SU-DHL-6 (cell line): ENCODE results near the gene ARL5A.

Experiments used
- H2AFZ ChIP-seq: fragments of 200-600 bp; sonication (generic); 2 replicates; pipeline ENCODE4 v1.6.1; 2014; ENCODE audit warnings: low read depth, mild to moderate bottlenecking, moderate library complexity, mixed read lengths, antibody characterized with exemption, low read length; ENCODE audit not compliant: severe bottlenecking
- H3F3A ChIP-seq: fragments of 200-600 bp; shearing (Covaris generic); 2 replicates; pipeline ENCODE4 v1.6.0; 2016; ENCODE audit warnings: antibody characterized with exemption, mild to moderate bottlenecking; ENCODE audit not compliant: insufficient read depth
- H3K27ac ChIP-seq: fragments of 200-600 bp; sonication (generic); 2 replicates; pipeline ENCODE4 v1.5.1; 2016; ENCODE audit warnings: low read depth, mild to moderate bottlenecking, low read length, moderate library complexity, mixed read lengths
- H3K27me3 ChIP-seq: fragments of 200-600 bp; sonication (generic), shearing (Covaris generic); 2 replicates; pipeline ENCODE4 v1.6.0; 2014; ENCODE audit warnings: mild to moderate bottlenecking, low read length
- H3K36me3 ChIP-seq: fragments of 200-600 bp; sonication (generic); 2 replicates; pipeline ENCODE4 v1.6.1; 2014; ENCODE audit warnings: mild to moderate bottlenecking, low read length, mixed read lengths
- H3K4me2 ChIP-seq: fragments of 300-600, 200-600 bp; shearing (Covaris generic), sonication (generic); 2 replicates; pipeline ENCODE4 v1.6.0; 2014; ENCODE audit warnings: low read length, low read depth, mild to moderate bottlenecking; ENCODE audit not compliant: poor library complexity, severe bottlenecking
- H3K4me3 ChIP-seq: fragments of 200-600 bp; sonication (generic); 2 replicates; pipeline ENCODE4 v1.5.1; 2014; ENCODE audit warnings: antibody characterized with exemption, low read length, mild to moderate bottlenecking, mixed read lengths; ENCODE audit not compliant: insufficient read depth, poor library complexity, severe bottlenecking
- H3K79me2 ChIP-seq: fragments of 200-600 bp; sonication (generic); 2 replicates; pipeline ENCODE4 v1.6.1; 2014; ENCODE audit warnings: mild to moderate bottlenecking, low read length, moderate library complexity; ENCODE audit not compliant: insufficient read depth
- H3K9ac ChIP-seq: fragments of 200-600 bp; sonication (generic); 2 replicates; pipeline ENCODE4 v1.7.0; 2014; ENCODE audit warnings: mild to moderate bottlenecking, low read length
- H3K9me2 ChIP-seq: fragments of 200-600 bp; sonication (generic); replicated peaks from 2 replicates; pipeline ENCODE4 v1.6.1; 2014; ENCODE audit warnings: low read length; ENCODE audit not compliant: insufficient read depth
- H3K9me3 ChIP-seq: fragments of 200-600 bp; sonication (generic); 2 replicates; pipeline ENCODE4 v1.6.1; 2014; ENCODE audit warnings: low read length, mixed read lengths; ENCODE audit not compliant: insufficient read depth
- H4K20me1 ChIP-seq: fragments of 200-600 bp; sonication (generic); 2 replicates; pipeline ENCODE4 v1.6.1; 2014; ENCODE audit warnings: low read depth, mild to moderate bottlenecking, antibody characterized with exemption, low read length, moderate library complexity, mixed read lengths
- EZH2phosphoT487 ChIP-seq: fragments of 200-600 bp; sonication (generic), shearing (Covaris generic); conservative IDR thresholded peaks from 2 replicates; pipeline ENCODE4 v1.6.1; 2018; ENCODE audit warnings: mild to moderate bottlenecking, antibody characterized with exemption, low read length, moderate library complexity, mixed read lengths
- TF ChIP-seq, protein P1 (sequence below): fragments of 200-600 bp; sonication (generic); IDR thresholded peaks from one replicate; pipeline ENCODE4 v1.5.1; 2017; ENCODE audit warnings: antibody characterized with exemption, mild to moderate bottlenecking, low read length, moderate library complexity; ENCODE audit not compliant: insufficient read depth, poor library complexity, severe bottlenecking

Gene ARL5A

DNA sequence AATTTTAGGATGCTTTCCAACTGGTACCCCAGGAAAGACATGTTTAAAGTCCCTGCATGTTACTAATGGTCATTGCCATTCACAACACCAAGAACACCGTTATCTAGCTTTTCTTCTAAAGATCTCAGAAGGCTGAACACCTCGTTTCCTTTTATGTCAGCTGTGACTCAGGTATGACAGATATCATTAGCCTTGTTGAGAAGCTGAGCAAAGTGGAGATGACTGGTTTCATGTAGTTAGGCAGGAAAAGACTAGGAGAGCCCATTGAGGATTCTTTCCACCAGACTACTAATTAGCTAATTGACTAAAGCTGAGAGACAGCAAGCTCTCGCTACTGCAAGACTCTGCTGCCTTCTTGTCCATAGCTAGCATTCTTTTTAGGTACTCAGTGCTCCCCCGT, 32.0 kb upstream of the ARL5A start:
- no peak overlapping the region for H3K9ac ChIP-seq
- H3K9me3 ChIP-seq = no peaks in the 10 kb centered on the region

DNA sequence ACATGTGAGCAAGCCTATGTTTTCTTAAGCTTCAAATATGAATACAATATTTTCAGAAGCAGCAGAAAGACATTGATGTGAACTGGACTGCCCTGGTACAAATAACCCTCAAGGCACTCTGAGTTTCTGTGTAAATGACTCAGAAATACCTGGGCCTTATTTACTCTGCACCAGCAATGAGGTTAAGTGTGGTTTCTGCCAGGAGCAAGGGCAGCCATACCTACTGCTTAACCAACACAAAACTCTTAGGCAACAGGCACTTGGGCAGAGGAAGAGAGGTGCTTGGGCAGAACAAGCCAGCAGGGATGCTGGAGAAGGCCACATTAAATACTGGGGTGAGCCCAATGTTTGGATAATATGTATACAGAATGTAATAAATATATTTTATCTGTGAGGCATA, 29.4 kb upstream of the ARL5A start:
- H3K4me2 ChIP-seq = no peak overlapping the region
- no peaks in the 10 kb centered on the region for H3K27me3 ChIP-seq
- TF ChIP-seq EZH2phosphoT487 = no peak
- TF ChIP-seq, protein P1, sequence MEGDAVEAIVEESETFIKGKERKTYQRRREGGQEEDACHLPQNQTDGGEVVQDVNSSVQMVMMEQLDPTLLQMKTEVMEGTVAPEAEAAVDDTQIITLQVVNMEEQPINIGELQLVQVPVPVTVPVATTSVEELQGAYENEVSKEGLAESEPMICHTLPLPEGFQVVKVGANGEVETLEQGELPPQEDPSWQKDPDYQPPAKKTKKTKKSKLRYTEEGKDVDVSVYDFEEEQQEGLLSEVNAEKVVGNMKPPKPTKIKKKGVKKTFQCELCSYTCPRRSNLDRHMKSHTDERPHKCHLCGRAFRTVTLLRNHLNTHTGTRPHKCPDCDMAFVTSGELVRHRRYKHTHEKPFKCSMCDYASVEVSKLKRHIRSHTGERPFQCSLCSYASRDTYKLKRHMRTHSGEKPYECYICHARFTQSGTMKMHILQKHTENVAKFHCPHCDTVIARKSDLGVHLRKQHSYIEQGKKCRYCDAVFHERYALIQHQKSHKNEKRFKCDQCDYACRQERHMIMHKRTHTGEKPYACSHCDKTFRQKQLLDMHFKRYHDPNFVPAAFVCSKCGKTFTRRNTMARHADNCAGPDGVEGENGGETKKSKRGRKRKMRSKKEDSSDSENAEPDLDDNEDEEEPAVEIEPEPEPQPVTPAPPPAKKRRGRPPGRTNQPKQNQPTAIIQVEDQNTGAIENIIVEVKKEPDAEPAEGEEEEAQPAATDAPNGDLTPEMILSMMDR = no peak

More for the DNA sequence above, 32.0 kb upstream of the ARL5A start:
- no peak overlapping the region for H3K4me3 ChIP-seq
- no peak overlapping the region for H2AFZ ChIP-seq
- no peaks in the 10 kb centered on the region for H3K9me2 ChIP-seq
- no peaks in the 10 kb centered on the region for H3K36me3 ChIP-seq
- no peak for TF ChIP-seq EZH2phosphoT487
- TF ChIP-seq, protein P1 = no peak
- H3K27me3 ChIP-seq = no peaks in the 10 kb centered on the region
- H3K4me2 ChIP-seq = no peak overlapping the region
- no peaks in the 10 kb centered on the region for H3F3A ChIP-seq
- H4K20me1 ChIP-seq = no peaks in the 10 kb centered on the region
- H3K79me2 ChIP-seq = no peaks in the 10 kb centered on the region
- H3K27ac ChIP-seq = no peak overlapping the region

DNA sequence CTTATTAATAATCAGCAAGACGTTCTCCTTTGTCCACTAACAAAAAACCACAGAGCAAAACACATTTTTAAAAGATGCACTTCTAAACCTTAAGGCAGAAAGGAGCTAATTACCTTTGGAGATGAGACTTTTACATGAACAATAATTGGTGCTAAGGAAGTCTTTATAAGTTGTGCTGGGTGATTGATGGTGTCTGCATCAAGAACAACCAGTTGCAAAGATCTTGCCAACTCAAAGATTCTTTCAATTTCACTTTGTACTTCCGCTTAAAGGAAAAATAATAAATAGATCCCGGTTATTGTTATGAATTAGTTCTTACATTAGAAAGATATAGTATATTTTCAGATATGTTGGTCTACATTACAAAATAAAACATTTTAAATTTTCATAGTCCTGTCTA, 26.9 kb upstream of the ARL5A start:
- Histone ChIP-seq H3F3A (no peaks in the 10 kb centered on the region), H2AFZ (peak overlapping the region; percentile 46), H3K9me2 (no peaks in the 10 kb centered on the region), H3K9me3 (no peaks in the 10 kb centered on the region), H3K9ac (no peak overlapping the region), H3K4me2 (peak overlapping the region; percentile 52), H3K27ac (no peak overlapping the region), H4K20me1 (no peaks in the 10 kb centered on the region), H3K79me2 (no peaks in the 10 kb centered on the region), H3K36me3 (no peaks in the 10 kb centered on the region), H3K27me3 (no peaks in the 10 kb centered on the region), H3K4me3 (peak overlapping the region; percentile 1)
- TF ChIP-seq, protein P1 = no peak
- TF ChIP-seq EZH2phosphoT487 = no peak

More for the DNA sequence above, 29.4 kb upstream of the ARL5A start:
- Histone ChIP-seq H3K4me3 (no peak overlapping the region), H4K20me1 (no peaks in the 10 kb centered on the region), H2AFZ (no peak overlapping the region), H3K9me3 (no peaks in the 10 kb centered on the region), H3K36me3 (no peaks in the 10 kb centered on the region), H3K9me2 (no peaks in the 10 kb centered on the region), H3K9ac (no peak overlapping the region), H3K27ac (no peak overlapping the region), H3F3A (no peaks in the 10 kb centered on the region), H3K79me2 (no peaks in the 10 kb centered on the region)
